Nephron progenitor cell (in vitro differentiated cells): ENCODE data around the gene NAP1L1.

ENCODE experiments used
- DNase-seq: peaks from one replicate; pipeline ENCODE4 v3.0.0; 2021
- H3K27ac Mint-ChIP-seq: 2 replicates; pipeline ENCODE4 v1.8.0; 2021; ENCODE audit warnings: mild to moderate bottlenecking, moderate library complexity, mixed read lengths
- H3K27me3 Mint-ChIP-seq: 2 replicates; pipeline ENCODE4 v1.8.0; 2021; ENCODE audit warnings: mild to moderate bottlenecking, low read depth, mixed read lengths; ENCODE audit not compliant: poor library complexity
- H3K36me3 Mint-ChIP-seq: 2 replicates; pipeline ENCODE4 v1.8.0; 2021; ENCODE audit warnings: low read depth, mixed read lengths
- H3K4me1 Mint-ChIP-seq: 2 replicates; pipeline ENCODE4 v1.8.0; 2021; ENCODE audit warnings: mixed read lengths
- H3K4me3 Mint-ChIP-seq: 2 replicates; pipeline ENCODE4 v1.8.0; 2021; ENCODE audit warnings: mild to moderate bottlenecking, moderate library complexity, mixed read lengths
- H3K9me3 Mint-ChIP-seq: 2 replicates; pipeline ENCODE4 v1.8.0; 2021; ENCODE audit warnings: mild to moderate bottlenecking, moderate library complexity, mixed read lengths
- CTCF ChIP-seq: fragments of 200-600 bp; sonication (generic); IDR thresholded peaks from 2 replicates; pipeline ENCODE4 v1.5.0; 2021; ENCODE audit warnings: antibody characterized with exemption

NAP1L1 gene

GRCh38 chr12:76057326-76057725 lies 27.2 kb downstream of the NAP1L1 start:
- Mint-ChIP-seq H3K27ac (peak overlapping the region; percentile 29), H3K9me3 (no peaks in the 10 kb centered on the region), H3K36me3 (peaks cover 86% of the 10 kb centered on the region), H3K4me1 (no peaks in the 10 kb centered on the region), H3K4me3 (no peak overlapping the region), H3K27me3 (no peaks in the 10 kb centered on the region)
- no peak for DNase-seq
- no peak for TF ChIP-seq CTCF

GRCh38 chr12:76055393-76055792 lies 29.1 kb downstream of the NAP1L1 start:
- DNase-seq = no peak
- Mint-ChIP-seq H3K27me3 (no peaks in the 10 kb centered on the region), H3K27ac (no peak overlapping the region), H3K36me3 (peaks cover 83% of the 10 kb centered on the region), H3K9me3 (no peaks in the 10 kb centered on the region), H3K4me1 (no peaks in the 10 kb centered on the region), H3K4me3 (no peak overlapping the region)
- no peak for TF ChIP-seq CTCF

- no peak overlapping the region for H3K27ac Mint-ChIP-seq
- no peak for TF ChIP-seq CTCF
- H3K4me3 Mint-ChIP-seq = no peak overlapping the region
These were observed 34.8 kb downstream of the NAP1L1 start for GRCh38 chr12:76049575-76050251.

GRCh38 chr12:76047742-76048141 lies 36.7 kb downstream of the NAP1L1 start:
- DNase-seq = no peak
- no peaks in the 10 kb centered on the region for H3K4me1 Mint-ChIP-seq
- no peak for TF ChIP-seq CTCF

More at GRCh38 chr12:76049575-76050251, 34.8 kb downstream of the NAP1L1 start:
- no peaks in the 10 kb centered on the region for H3K27me3 Mint-ChIP-seq
- no peaks in the 10 kb centered on the region for H3K9me3 Mint-ChIP-seq
- H3K36me3 Mint-ChIP-seq = peaks cover 73% of the 10 kb centered on the region
- no peaks in the 10 kb centered on the region for H3K4me1 Mint-ChIP-seq
- no peak for DNase-seq

GRCh38 chr12:76047060-76047459 lies 37.4 kb downstream of the NAP1L1 start:
- TF ChIP-seq CTCF = no peak
- DNase-seq = no peak
- Mint-ChIP-seq H3K27me3 (no peaks in the 10 kb centered on the region), H3K4me3 (no peak overlapping the region), H3K9me3 (no peaks in the 10 kb centered on the region), H3K27ac (no peak overlapping the region), H3K4me1 (no peaks in the 10 kb centered on the region), H3K36me3 (peaks cover 63% of the 10 kb centered on the region)

More at GRCh38 chr12:76047742-76048141, 36.7 kb downstream of the NAP1L1 start:
- no peaks in the 10 kb centered on the region for H3K27me3 Mint-ChIP-seq
- H3K36me3 Mint-ChIP-seq = peaks cover 70% of the 10 kb centered on the region
- H3K9me3 Mint-ChIP-seq = no peaks in the 10 kb centered on the region
- H3K27ac Mint-ChIP-seq = no peak overlapping the region
- no peak overlapping the region for H3K4me3 Mint-ChIP-seq

- Mint-ChIP-seq H3K4me1 (no peaks in the 10 kb centered on the region), H3K36me3 (peaks cover 35% of the 10 kb centered on the region), H3K9me3 (no peaks in the 10 kb centered on the region), H3K27ac (no peak overlapping the region), H3K27me3 (no peaks in the 10 kb centered on the region), H3K4me3 (no peak overlapping the region)
- no peak for TF ChIP-seq CTCF
- DNase-seq = no peak
These were observed 41.1 kb downstream of the NAP1L1 start for GRCh38 chr12:76043377-76043776.
